ENCODE measurements around the gene FBXO17. TPM values are rescaled to one million over a fixed set of nuclear protein-coding genes. Genes with fewer than 3 reads are reported as not detected.

Gene FBXO17
- total RNA-seq, result 10 to 100 TPM; 23.6 to 33.0 TPM
- polyA plus RNA-seq, result 10 to 100 TPM in 1 of 2 donors, 1 to 10 TPM in 1; 8.3 to 26.0 TPM
- long read RNA-seq, donor 1, transcript FBXO17-201 (6 exons, 2,386 nt), result major isoform, 50 of 86 reads
- long read RNA-seq, donor 1, partial matches to known transcripts, result 10 of 86 reads
- long read RNA-seq, donor 1, other reads (novel, unspliced or antisense), result 25 of 86 reads
- long read RNA-seq, donor 2, transcript FBXO17-201 (6 exons, 2,386 nt), result major isoform, 13 of 24 reads
- long read RNA-seq, donor 2, partial matches to known transcripts, result 2 of 24 reads
- long read RNA-seq, donor 2, other reads (novel, unspliced or antisense), result 9 of 24 reads

- Histone ChIP-seq H3K4me1 (ENCODE audit: control insufficient read depth in 1 of 2, insufficient read depth in 2 of 2, low read length in 2 of 2) (no peaks in the 10 kb centered on the region), H3K4me3 (ENCODE audit: low read length in 2 of 2) (peak within 1 kb of the TSS; percentile 32 to 52), H3K9me3 (ENCODE audit: control insufficient read depth, low read length) (no peaks in the 10 kb centered on the region), H3K27ac (ENCODE audit: low read depth in 1 of 2, low read length in 2 of 2) (peak within 1 kb of the TSS; percentile 49 to 65), H3K27me3 (ENCODE audit: control insufficient read depth in 1 of 2, insufficient read depth in 2 of 2, low read length in 1 of 2) (no peaks in the 10 kb centered on the region), H3K36me3 (ENCODE audit: control insufficient read depth in 1 of 2, insufficient read depth in 2 of 2, low read length in 1 of 2) (no peaks in the 10 kb centered on the region)
- WGBS, 2 donors, result 0 to 1% methylated on average over 45 to 63 of the region's 63 CpGs
- intact Hi-C loops (cut with DNase I), result loop anchor here (5.0 kb wide), 1 partner anchor 57 kb away; the partner anchor contains the start of gene FBXO27 (in 2 of the 2)
- DNase-seq (peak; percentile 71 to 85), ATAC-seq (ENCODE audit: low FRiP score) (peak; percentile 92)
Measured at GRCh38 chr19:38975214-38975860, at the start of gene FBXO17. FBXO17 (minus strand) TSS chr19:38975742; CDS start chr19:38950319, 25,423 bp downstream.

GRCh38 chr19:39024875-39025641 is 49.5 kb upstream of the FBXO17 start:
- Histone ChIP-seq H3K9me3 (ENCODE audit: control insufficient read depth, low read length) (no peaks in the 10 kb centered on the region), H3K4me3 (ENCODE audit: low read length in 2 of 2) (no peak overlapping the region), H3K36me3 (ENCODE audit: control insufficient read depth in 1 of 2, insufficient read depth in 2 of 2, low read length in 1 of 2) (peaks cover 0 to 4% of the 10 kb centered on the region in 2 donors), H3K27me3 (ENCODE audit: control insufficient read depth in 1 of 2, insufficient read depth in 2 of 2, low read length in 1 of 2) (no peaks in the 10 kb centered on the region), H3K27ac (ENCODE audit: low read depth in 1 of 2, low read length in 2 of 2) (no peak overlapping the region), H3K4me1 (ENCODE audit: control insufficient read depth in 1 of 2, insufficient read depth in 2 of 2, low read length in 2 of 2) (no peaks in the 10 kb centered on the region)
- DNase-seq, result no peak
- 96 to 98% methylated on average over 14 of the region's 14 CpGs for whole genome bisulfite sequencing, 2 donors
- intact Hi-C loops (cut with DNase I), result no loop called here
- ATAC-seq (ENCODE audit: low FRiP score), result no peak

GRCh38 chr19:39021063-39021462 is 45.5 kb upstream of the FBXO17 start:
- ATAC-seq (ENCODE audit: low FRiP score), result no peak
- no peaks in the 10 kb centered on the region for H3K9me3 ChIP-seq (ENCODE audit: control insufficient read depth, low read length)
- no peak overlapping the region for H3K27ac ChIP-seq (ENCODE audit: low read depth in 1 of 2, low read length in 2 of 2)
- H3K27me3 ChIP-seq (ENCODE audit: control insufficient read depth in 1 of 2, insufficient read depth in 2 of 2, low read length in 1 of 2), result no peaks in the 10 kb centered on the region
- intact Hi-C loops (cut with DNase I), result no loop called here
- no peaks in the 10 kb centered on the region for H3K4me1 ChIP-seq (ENCODE audit: control insufficient read depth in 1 of 2, insufficient read depth in 2 of 2, low read length in 2 of 2)
- H3K36me3 ChIP-seq (ENCODE audit: control insufficient read depth in 1 of 2, insufficient read depth in 2 of 2, low read length in 1 of 2), result peaks cover 0 to 4% of the 10 kb centered on the region in 2 donors
- no peak overlapping the region for H3K4me3 ChIP-seq (ENCODE audit: low read length in 2 of 2)
- no peak for DNase-seq
- 87 to 93% methylated on average over 4 of the region's 4 CpGs for WGBS, 2 donors

GRCh38 chr19:39017646-39018045 is 42.1 kb upstream of the FBXO17 start:
- Histone ChIP-seq H3K27me3 (ENCODE audit: control insufficient read depth in 1 of 2, insufficient read depth in 2 of 2, low read length in 1 of 2) (no peaks in the 10 kb centered on the region), H3K9me3 (ENCODE audit: control insufficient read depth, low read length) (no peaks in the 10 kb centered on the region), H3K4me1 (ENCODE audit: control insufficient read depth in 1 of 2, insufficient read depth in 2 of 2, low read length in 2 of 2) (no peaks in the 10 kb centered on the region), H3K36me3 (ENCODE audit: control insufficient read depth in 1 of 2, insufficient read depth in 2 of 2, low read length in 1 of 2) (no peaks in the 10 kb centered on the region), H3K4me3 (ENCODE audit: low read length in 2 of 2) (no peak overlapping the region), H3K27ac (ENCODE audit: low read depth in 1 of 2, low read length in 2 of 2) (no peak overlapping the region)
- intact Hi-C loops (cut with DNase I), result no loop called here
- ATAC-seq (ENCODE audit: low FRiP score) (no peak), DNase-seq (no peak)
- WGBS, 2 donors, result 93 to 94% methylated on average over 4 of the region's 4 CpGs

- Histone ChIP-seq H3K27ac (ENCODE audit: low read depth in 1 of 2, low read length in 2 of 2) (no peak overlapping the region), H3K4me3 (ENCODE audit: low read length in 2 of 2) (no peak overlapping the region), H3K27me3 (ENCODE audit: control insufficient read depth in 1 of 2, insufficient read depth in 2 of 2, low read length in 1 of 2) (no peaks in the 10 kb centered on the region), H3K4me1 (ENCODE audit: control insufficient read depth in 1 of 2, insufficient read depth in 2 of 2, low read length in 2 of 2) (no peaks in the 10 kb centered on the region), H3K9me3 (ENCODE audit: control insufficient read depth, low read length) (no peaks in the 10 kb centered on the region), H3K36me3 (ENCODE audit: control insufficient read depth in 1 of 2, insufficient read depth in 2 of 2, low read length in 1 of 2) (no peaks in the 10 kb centered on the region)
- 82 to 84% methylated on average over 6 of the region's 6 CpGs for WGBS, 2 donors
- intact Hi-C loops (cut with DNase I), result no loop called here
- ATAC-seq (ENCODE audit: low FRiP score), result no peak
- DNase-seq, result no peak
Measured at GRCh38 chr19:39017026-39017425, 41.5 kb upstream of the FBXO17 start.

- no peak for ATAC-seq (ENCODE audit: low FRiP score)
- no peaks in the 10 kb centered on the region for H3K36me3 ChIP-seq (ENCODE audit: control insufficient read depth in 1 of 2, insufficient read depth in 2 of 2, low read length in 1 of 2)
- H3K9me3 ChIP-seq (ENCODE audit: control insufficient read depth, low read length), result no peaks in the 10 kb centered on the region
- H3K4me3 ChIP-seq (ENCODE audit: low read length in 2 of 2), result no peak overlapping the region
- no peaks in the 10 kb centered on the region for H3K4me1 ChIP-seq (ENCODE audit: control insufficient read depth in 1 of 2, insufficient read depth in 2 of 2, low read length in 2 of 2)
- no peaks in the 10 kb centered on the region for H3K27me3 ChIP-seq (ENCODE audit: control insufficient read depth in 1 of 2, insufficient read depth in 2 of 2, low read length in 1 of 2)
- WGBS, 2 donors, result 83 to 93% methylated on average over 7 of the region's 7 CpGs
- no peak overlapping the region for H3K27ac ChIP-seq (ENCODE audit: low read depth in 1 of 2, low read length in 2 of 2)
- intact Hi-C loops (cut with DNase I), result no loop called here
- no peak for DNase-seq
Measured at GRCh38 chr19:39014037-39014436, 38.5 kb upstream of the FBXO17 start.

- Histone ChIP-seq H3K36me3 (ENCODE audit: control insufficient read depth in 1 of 2, insufficient read depth in 2 of 2, low read length in 1 of 2) (no peaks in the 10 kb centered on the region), H3K9me3 (ENCODE audit: control insufficient read depth, low read length) (no peaks in the 10 kb centered on the region), H3K4me3 (ENCODE audit: low read length in 2 of 2) (no peak overlapping the region), H3K27me3 (ENCODE audit: control insufficient read depth in 1 of 2, insufficient read depth in 2 of 2, low read length in 1 of 2) (no peaks in the 10 kb centered on the region), H3K4me1 (ENCODE audit: control insufficient read depth in 1 of 2, insufficient read depth in 2 of 2, low read length in 2 of 2) (no peaks in the 10 kb centered on the region), H3K27ac (ENCODE audit: low read depth in 1 of 2, low read length in 2 of 2) (no peak overlapping the region)
- WGBS, 2 donors, result 86 to 87% methylated on average over 6 of the region's 6 CpGs
- intact Hi-C loops (cut with DNase I), result no loop called here
- no peak for DNase-seq
- ATAC-seq (ENCODE audit: low FRiP score), result no peak
Measured at GRCh38 chr19:39009001-39009400, 33.5 kb upstream of the FBXO17 start.

- H3K27me3 ChIP-seq (ENCODE audit: control insufficient read depth in 1 of 2, insufficient read depth in 2 of 2, low read length in 1 of 2), result no peaks in the 10 kb centered on the region
- DNase-seq (no peak), ATAC-seq (ENCODE audit: low FRiP score) (no peak)
- H3K4me1 ChIP-seq (ENCODE audit: control insufficient read depth in 1 of 2, insufficient read depth in 2 of 2, low read length in 2 of 2), result no peaks in the 10 kb centered on the region
- no peak overlapping the region for H3K27ac ChIP-seq (ENCODE audit: low read depth in 1 of 2, low read length in 2 of 2)
- WGBS, 2 donors, result 94 to 97% methylated on average over 6 of the region's 6 CpGs
- H3K36me3 ChIP-seq (ENCODE audit: control insufficient read depth in 1 of 2, insufficient read depth in 2 of 2, low read length in 1 of 2), result no peaks in the 10 kb centered on the region
- H3K4me3 ChIP-seq (ENCODE audit: low read length in 2 of 2), result no peak overlapping the region
- intact Hi-C loops (cut with DNase I), result no loop called here
- no peaks in the 10 kb centered on the region for H3K9me3 ChIP-seq (ENCODE audit: control insufficient read depth, low read length)
Measured at GRCh38 chr19:39008137-39008536, 32.6 kb upstream of the FBXO17 start.

All from aorta (tissue), 5 donors.